ENCODE data around the gene KLF3.
A peak's percentile ranks its signal among the peaks of the same experiment; 100 is the strongest.

Gene KLF3

GRCh38 chr4:38699112-38699511 is 35.1 kb downstream of the KLF3 start:
- no peak for DNase-seq

DNA sequence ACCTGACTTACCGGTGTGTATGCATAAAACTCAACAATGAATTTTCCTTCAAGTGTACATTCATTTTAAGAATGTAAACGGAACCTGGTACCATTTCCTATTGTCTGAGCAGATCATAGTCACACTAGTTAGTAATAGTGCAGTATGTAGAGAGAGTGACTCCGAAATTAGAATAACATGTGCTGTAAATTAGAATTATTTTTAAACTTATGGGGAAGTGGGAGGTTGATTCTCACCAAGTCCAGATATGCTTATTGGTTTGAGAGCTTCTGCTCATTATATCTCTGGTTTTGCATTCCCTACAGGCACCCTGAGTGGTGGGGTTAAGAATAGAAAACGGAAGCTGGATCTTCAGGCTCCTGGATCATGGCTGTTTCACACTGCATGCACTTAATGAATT is 39.6 kb downstream of the KLF3 start:
- no peak for DNase-seq

- DNase-seq: no peak
Measured at GRCh38 chr4:38704622-38705154, 40.7 kb downstream of the KLF3 start.

GRCh38 chr4:38706301-38706700 is 42.3 kb downstream of the KLF3 start:
- no peak for DNase-seq

DNA sequence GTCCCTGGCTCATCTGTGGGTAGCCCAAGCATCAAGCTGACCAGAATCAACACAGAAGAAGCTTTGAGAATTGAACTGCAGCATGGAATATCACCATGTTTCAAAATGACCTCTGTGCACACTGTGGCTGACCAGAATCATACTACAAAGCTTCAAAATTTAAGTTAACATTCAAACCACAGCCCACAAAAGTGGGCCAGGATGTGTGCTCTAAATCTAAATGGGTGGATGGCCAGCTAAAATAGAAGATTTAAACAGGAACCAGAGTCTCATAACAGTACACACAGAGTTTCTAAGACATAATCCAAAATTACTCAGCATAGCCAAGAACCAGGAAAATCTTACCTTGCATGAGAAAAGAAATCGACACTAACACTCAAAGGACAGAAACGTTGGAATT is 46.1 kb downstream of the KLF3 start:
- DNase-seq: no peak

DNA sequence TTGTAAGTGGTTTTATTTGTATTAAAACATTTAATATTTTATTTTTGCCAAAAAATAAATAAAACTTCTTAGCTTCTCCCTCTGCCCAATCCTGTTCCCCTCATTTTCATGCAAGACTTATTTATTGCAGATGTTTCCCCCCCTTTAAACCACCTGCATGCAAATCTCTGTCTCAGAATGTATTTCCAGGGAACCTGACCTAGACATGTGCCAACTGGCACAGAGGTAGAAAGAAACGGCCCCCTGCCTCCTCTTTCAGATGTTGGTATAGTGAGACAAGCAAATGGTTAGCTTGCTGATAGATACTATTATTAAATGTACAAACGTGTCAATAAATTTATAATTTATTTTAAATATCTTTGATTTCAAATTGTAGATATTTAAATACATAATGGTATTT is 47.1 kb downstream of the KLF3 start:
- no peak for DNase-seq

DNA sequence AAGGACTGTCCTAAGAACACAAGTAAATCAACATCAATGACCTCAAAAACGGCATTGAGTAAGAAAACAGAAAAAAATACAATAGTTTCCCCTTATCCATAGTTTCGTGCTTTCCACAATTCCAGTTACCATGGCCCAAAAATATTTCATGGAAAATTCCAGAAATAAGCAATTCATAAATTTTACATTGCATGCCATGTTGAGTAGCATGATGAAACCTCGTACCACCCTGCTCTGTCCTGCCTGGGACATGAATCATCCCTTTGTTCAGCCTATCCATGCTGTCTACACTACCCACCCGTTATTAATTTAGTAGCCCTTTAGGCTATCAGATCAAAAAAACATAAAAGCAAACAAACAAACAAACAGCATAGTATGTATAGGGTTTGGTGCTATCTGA is 51.1 kb downstream of the KLF3 start:
- no peak for DNase-seq

GRCh38 chr4:38716256-38716655 is 52.3 kb downstream of the KLF3 start:
- no peak for DNase-seq

DNA sequence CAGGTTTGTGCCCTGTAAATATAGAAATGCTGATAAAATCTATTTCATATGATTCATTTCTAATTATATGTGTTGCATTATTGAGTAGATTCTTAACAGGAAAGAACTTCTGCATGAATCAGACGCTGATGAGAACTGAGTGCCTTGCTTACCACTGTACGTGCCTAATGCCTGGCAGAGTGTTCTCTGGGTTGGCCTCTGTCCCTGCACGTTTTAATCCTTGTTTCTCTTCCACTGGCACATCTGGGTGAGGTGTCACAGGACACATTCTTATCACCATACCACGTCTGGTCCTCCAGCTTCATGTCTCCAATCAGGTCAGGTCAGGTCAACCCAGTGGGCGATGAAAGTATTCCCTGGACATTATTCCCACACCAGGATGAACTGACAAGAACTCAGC is 53.6 kb downstream of the KLF3 start:
- DNase-seq: no peak

GRCh38 chr4:38723114-38723513 is 59.1 kb downstream of the KLF3 start:
- no peak for DNase-seq

DNA sequence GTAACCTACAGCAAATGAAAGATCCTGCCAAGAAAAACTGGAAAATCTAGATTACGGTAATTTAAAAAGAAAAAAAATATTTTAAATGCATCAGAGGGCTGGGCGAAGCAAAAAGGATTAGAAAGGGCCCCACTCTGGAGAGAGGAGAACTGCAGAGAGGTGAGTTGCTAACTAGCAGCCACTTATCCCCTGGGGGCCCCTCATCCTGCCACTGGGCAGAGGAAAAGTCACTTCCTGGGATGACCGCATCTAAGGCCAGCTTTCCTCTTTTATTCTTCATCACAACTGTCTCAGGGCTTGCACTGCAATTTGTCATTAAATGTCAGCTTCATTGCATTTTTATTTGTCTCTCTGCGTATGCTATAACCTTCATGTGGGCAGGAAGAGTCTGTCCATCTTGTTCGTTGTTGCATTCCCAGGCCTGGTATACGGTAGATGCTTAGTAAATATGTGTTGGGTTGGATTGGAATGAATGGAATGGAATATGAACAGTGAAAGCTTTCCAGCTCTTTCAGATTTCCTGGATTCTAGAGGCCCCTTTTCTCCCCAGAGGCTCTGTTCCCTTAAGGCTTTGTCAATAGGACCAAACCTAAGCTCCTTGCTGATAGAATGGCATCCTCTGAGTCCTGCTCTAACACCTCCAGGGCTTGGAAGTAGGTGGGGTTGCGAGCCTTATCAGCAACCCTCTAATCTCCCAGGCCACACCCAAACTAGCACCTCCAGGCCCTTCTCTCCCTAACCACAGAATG is 59.9 kb downstream of the KLF3 start:
- no peak for DNase-seq

GRCh38 chr4:38724475-38724808 is 60.4 kb downstream of the KLF3 start:
- DNase-seq: no peak

- no peak for DNase-seq
Measured at GRCh38 chr4:38728631-38729141, 64.7 kb downstream of the KLF3 start.

DNA sequence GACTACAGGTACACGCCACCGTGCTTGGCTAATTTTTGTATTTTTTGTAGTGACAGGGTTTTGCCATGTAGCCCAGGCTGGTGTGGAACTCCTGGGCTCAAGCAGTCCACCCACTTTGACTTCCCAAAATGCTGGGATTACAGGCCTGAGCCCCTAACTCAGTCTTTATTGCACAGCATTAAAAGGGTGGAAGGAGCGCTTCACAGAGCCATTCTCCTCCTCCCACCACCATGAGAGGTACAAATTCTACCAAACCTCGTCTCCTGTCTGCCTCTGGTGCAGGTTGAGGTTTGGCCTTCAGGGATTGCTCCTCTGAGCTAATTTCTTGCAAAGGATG is 66.5 kb downstream of the KLF3 start:
- DNase-seq: no peak

GRCh38 chr4:38730830-38731646 is 67.0 kb downstream of the KLF3 start:
- DNase-seq: peak; percentile 80

DNA sequence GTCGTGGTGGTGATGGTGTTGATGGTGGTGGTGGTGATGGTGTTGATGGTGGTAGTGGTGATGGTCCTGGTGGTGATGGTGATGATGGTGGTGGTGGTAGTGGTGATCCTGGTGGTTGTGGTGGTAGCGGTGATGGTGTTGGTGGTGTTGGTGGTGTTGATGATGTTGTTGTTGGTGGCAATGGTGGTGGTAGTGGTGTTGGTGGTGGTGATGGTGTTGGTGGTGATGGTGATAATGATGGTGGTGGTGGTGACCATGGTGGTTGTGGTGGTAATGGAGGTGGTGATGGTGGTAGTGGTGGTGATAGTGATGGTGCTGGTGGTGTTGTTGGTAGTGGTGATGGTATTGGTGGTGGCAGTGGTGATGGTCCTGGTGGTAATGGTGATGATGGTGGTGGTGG is 69.7 kb downstream of the KLF3 start:
- no peak for DNase-seq

DNA sequence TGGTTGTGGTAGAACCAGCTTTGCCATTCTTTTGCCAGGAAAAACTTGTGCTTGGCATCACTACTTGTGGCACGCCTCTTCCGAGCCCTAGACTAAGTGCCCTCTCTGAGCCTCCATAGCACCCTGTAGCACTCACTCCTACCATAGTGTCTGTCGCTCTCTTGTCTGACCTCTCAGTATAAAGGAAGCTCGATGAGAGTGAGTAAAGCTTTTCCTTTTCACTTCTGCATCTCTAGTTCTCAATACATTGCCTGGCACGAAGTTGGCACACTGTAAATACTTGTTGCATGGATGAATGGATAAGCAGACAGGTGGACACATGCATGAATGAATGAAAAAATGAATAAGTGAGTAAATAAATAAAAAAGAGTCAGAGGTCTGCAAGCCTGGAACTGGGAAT is 70.4 kb downstream of the KLF3 start:
- no peak for DNase-seq

- DNase-seq: no peak
Measured at GRCh38 chr4:38734911-38735310, 70.9 kb downstream of the KLF3 start.

DNA sequence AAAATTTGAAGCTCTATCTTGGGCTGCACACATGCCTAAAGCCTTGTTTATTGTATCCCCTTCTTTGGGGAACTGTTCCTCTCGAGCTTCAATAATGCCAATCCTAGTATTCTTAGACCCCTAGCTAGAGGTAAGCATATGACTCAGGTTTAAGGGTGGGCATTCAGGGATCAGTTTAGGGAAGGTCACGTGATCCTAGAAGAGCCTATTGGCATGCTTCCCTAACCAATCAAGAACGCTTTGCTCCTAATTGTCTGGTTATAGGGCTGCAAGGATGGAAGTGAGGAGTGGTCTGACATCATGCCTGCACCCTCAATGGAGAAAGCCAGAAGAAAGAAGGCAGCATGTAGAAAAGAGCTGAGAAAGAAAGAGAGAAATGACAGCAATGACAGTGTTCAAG is 71.9 kb downstream of the KLF3 start:
- no peak for DNase-seq

DNA sequence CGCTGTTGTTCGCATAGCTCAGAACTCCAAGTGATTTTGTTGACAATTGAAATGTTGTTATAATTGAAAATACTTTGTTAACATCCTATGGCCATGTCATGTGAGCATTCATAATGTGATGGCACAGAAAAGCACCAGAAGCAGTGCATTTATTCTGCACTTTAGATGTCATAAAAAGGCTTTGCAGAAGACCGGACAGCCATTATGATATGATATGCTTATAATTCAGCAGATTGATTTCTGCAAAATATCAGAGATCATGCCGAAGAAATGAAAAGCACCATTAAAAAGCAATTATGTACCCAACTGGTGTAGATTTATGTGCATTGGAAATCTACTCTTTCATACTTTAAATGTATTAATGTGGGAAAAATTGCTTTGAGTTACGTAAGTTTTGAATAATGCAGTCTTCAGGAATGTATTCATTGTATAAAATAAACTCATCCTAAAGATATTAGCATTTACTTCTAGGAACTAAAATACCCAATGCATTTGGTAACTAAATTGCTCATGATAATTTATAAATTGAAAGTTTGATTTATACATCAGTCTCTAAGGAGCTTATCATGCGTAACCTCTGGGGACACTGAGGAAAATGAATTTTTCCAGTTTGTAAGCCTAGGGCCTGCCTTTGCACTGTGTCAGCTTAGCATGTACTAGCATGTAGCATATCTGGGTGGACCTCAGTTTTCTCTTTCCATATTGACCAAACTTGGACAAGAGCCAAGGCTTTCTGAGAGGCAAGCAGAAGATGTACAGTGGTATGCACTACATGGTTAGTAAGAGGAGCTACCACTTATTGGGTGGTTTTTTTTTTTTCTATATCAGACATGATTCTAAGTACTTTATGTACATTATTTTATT is 75.2 kb downstream of the KLF3 start:
- DNase-seq: no peak

DNA sequence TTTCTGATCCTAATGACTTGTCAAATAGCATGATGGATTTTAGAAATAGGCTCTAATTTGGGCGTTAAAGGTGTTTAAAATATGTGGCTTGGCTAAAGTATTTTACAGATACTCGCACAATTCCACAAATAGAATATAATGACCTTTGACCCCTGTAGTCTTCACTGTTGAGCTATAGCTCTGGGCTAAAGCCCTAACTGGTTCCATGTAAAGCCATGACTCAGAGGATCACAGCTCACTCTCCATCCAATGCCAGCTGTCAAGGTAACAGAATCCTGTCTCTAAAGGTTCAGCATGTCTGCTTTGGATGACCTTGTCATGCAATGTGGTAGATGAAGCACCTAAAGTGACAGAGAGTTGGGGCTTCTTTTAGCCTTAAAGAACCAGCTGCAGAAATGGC is 76.3 kb downstream of the KLF3 start:
- no peak for DNase-seq

DNA sequence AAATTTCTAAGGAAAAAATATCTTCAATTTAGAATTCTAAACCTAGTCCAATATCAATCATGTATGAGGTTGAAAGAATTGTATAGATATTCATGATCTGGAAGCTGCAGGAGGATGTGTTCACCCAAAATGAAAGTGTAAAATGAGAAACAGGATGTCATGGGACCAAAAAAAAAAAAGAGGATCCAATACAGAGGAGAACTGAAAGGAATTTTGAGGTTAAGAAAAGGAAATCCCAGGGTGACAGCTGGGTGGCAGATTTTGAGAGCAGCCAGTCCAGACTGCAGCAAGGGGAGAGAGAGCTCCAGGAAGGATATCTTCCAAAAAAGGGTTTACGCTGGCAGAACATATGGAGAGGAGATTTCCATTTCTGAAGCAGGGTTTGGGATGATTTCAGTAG is 79.9 kb downstream of the KLF3 start:
- no peak for DNase-seq

GRCh38 chr4:38745881-38746280 is 81.9 kb downstream of the KLF3 start:
- DNase-seq: no peak

Data from activated CD4-positive, alpha-beta T cell treated with anti-CD3 and anti-CD28 coated beads, Interleukin-2, amount 50 U/mL, for 1 hour (primary cell).